Stimulated activated CD4-positive, alpha-beta T cell treated with anti-CD3 and anti-CD28 coated beads, Interleukin-1b, Interleukin-23, amount 100 ng/mL, for 24 hours (primary cell): ENCODE measurements around the gene SEC63.
"Not testable (repeated sequence)": the region's sequence is repeated elsewhere in the genome, so short reads cannot be mapped to it uniquely, and the experiment has no call there.

Source experiments
- DNase-seq, 4 experiments: peaks; one replicate each; pipeline ENCODE4 v3.0.0-alpha.2; 2020; ENCODE audit warnings: low read depth in 4 of 4, low spot score in 1 of 4

SEC63 gene, protein sequence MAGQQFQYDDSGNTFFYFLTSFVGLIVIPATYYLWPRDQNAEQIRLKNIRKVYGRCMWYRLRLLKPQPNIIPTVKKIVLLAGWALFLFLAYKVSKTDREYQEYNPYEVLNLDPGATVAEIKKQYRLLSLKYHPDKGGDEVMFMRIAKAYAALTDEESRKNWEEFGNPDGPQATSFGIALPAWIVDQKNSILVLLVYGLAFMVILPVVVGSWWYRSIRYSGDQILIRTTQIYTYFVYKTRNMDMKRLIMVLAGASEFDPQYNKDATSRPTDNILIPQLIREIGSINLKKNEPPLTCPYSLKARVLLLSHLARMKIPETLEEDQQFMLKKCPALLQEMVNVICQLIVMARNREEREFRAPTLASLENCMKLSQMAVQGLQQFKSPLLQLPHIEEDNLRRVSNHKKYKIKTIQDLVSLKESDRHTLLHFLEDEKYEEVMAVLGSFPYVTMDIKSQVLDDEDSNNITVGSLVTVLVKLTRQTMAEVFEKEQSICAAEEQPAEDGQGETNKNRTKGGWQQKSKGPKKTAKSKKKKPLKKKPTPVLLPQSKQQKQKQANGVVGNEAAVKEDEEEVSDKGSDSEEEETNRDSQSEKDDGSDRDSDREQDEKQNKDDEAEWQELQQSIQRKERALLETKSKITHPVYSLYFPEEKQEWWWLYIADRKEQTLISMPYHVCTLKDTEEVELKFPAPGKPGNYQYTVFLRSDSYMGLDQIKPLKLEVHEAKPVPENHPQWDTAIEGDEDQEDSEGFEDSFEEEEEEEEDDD

GRCh38 chr6:107957909-107958688 is at the start of gene SEC63:
Gene SEC63, minus strand, starts transcription at chr6:107958208. Its CDS starts 199 bp downstream, at chr6:107958009.
- DNase-seq: peak; percentile 94 to 97 (median 96)

DNA sequence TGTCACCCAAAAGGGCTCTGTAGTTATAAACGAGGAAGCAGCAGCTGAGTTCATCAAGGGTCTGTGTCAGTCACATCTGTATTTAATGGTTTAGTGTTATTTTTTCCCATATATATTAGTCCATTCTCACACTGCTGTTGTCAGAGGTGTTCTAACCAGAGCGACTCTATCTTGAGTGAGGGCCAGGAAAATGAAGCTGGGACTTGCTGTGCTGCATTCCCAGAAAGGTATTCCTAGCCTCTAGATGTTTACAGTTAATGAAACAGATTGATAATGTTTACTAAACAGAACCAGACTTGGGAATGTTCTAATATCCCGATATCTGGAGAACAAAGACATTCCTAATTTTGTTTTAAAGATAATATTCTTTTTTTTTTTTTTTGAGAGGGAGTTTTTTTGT is 48.0 kb upstream of the SEC63 start:
- DNase-seq: no peak

DNA sequence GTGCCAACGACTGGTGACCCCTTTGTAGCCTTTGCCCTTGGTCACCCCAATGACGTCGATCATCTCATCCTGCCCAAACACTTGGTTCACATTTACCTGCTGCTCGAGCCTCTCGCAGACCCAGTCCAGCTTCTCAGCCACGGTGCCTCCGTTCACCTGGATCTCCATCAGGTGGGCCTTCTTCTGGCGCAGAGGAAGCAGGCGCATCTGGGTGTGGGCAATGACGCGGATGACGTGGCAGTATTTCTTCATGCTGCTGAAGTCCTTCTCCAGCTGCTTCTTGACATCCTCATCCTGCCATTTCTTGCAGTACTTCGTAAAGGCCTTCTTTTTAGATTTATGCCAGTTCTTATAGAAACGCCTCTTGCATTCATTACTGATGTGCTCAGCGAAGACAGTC is 46.9 kb upstream of the SEC63 start:
- no peak for DNase-seq

- DNase-seq: no peak
Observed at GRCh38 chr6:108002365-108003221, 44.6 kb upstream of the SEC63 start.

- DNase-seq: no peak
Observed at GRCh38 chr6:108001696-108002231, 43.8 kb upstream of the SEC63 start.

- not testable (repeated sequence) for DNase-seq
Observed at GRCh38 chr6:108000259-108000658, 42.3 kb upstream of the SEC63 start.

GRCh38 chr6:107999341-107999740 is 41.3 kb upstream of the SEC63 start:
- DNase-seq: no peak

- no peak for DNase-seq
Observed at GRCh38 chr6:107991772-107992550, 34.0 kb upstream of the SEC63 start.

- DNase-seq: no peak
Observed at GRCh38 chr6:107991061-107991460, 33.1 kb upstream of the SEC63 start.

DNA sequence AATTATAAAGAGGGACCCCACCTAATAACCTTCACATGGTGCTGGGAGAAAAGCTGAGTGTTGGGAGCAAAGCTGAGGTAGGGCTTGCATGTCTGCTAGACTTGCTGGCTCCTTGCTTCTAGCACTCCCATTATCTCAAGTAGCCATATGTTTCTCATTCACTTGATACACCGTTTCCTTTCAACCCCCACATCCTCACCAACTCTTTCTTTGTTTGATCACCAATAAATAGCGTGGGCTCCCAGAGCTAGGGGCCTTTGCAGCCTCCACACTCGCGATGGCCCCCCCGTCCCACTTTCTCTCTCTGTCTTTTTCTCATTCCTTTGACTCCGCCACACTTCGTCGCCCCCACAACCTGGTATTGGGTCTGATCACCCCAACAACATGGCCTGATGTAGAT is 32.6 kb upstream of the SEC63 start:
- DNase-seq: not testable (repeated sequence)

GRCh38 chr6:107989166-107990094 is 31.4 kb upstream of the SEC63 start:
- no peak for DNase-seq

- no peak for DNase-seq
Observed at GRCh38 chr6:107988570-107988969, 30.6 kb upstream of the SEC63 start.

DNA sequence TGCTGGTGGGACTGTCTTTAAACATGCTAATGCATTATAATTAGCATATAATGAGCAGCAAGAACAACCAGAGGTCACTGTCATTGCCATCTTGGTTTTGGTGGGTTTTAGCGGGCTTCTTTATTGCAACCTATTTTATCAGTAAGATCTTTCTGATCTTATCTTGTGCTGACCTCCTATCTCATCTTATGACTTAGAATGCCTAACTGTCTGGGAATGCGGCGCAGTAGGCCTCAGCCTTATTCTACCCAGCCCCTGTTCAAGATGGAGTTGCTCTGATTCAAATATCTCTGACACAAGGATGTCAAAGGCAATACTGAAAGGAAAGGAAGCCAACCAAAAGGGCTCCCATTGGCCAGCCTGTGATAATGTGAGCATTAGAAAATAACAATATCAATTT is 29.8 kb upstream of the SEC63 start:
- no peak for DNase-seq

- DNase-seq: no peak
Observed at GRCh38 chr6:107985701-107986100, 27.7 kb upstream of the SEC63 start.

DNA sequence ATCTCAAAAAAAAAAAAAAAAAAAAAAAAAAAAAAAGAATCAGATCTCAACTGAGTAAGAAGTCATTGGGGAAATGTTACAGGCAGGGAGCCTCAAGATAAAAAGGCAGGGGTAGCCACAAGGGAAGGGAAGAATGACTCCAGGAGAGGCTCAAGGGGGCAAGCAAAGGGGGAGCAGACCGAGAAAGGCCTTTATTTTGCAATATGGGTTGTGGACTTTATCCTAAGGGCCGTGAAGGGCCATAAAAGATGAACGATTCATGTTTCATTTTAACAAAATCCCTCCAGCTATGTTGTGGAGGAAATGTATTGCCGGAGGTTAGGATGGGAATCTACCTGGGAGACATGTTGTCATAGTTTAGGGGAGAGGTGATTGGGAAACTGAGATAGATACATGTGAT is 25.8 kb upstream of the SEC63 start:
- no peak for DNase-seq

DNA sequence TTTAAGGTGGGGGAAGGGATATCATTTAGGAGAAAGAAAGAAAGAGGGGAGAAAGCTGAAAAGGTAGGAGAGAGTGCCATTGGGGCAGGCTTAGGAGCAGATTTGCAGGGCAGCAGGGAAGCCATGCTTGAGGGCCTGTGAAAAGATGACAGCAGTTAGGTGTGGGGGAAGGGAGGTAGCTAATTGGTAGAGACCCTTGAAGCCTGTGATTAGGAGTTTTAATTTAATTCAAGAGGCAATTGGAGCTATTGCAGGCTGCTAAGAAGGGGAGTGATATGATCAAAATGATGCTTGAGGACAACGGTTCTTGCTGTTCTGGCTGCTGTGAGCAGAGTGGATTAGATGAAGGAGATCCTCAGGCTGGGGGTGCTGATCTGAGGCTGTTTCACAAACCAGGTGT is 24.5 kb upstream of the SEC63 start:
- no peak for DNase-seq

DNA sequence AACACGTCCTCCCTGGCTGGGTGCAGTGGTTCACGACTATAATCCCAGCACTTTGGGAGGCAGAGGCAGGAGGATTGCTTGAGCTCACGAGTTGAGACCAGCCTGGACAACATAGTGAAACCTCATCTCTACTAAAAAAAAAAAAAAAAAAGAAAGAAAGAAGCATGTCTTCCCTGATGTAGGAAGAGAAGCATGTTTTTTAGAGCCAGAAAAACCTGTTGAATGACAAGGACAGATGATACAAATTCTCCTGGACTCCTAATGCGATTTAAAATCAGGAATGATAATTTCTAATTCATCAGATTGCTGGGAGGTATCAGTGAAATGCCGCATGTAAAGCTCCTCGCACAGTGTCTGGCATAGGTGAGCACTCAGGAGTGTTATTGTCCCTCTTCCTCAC is 23.7 kb upstream of the SEC63 start:
- DNase-seq: no peak

- no peak for DNase-seq
Observed at GRCh38 chr6:107977283-107977682, 19.3 kb upstream of the SEC63 start.
